Testis (tissue), 3 donors: Measurements from ENCODE around the gene CLASRP. TPM values are rescaled to one million over a fixed set of nuclear protein-coding genes. Genes with fewer than 3 reads are reported as not detected.

Experiments
- DNase-seq: peaks from one replicate; pipeline ENCODE4 v3.0.0-alpha.2; 2019
- H3K27ac ChIP-seq, 2 donors: fragments of 200-600 bp; sonication (generic); one replicate each; pipeline ENCODE4 v1.5.1; 2019
- H3K27me3 ChIP-seq: fragments of 200-600 bp; sonication (generic); one replicate; pipeline ENCODE4 v1.5.1; 2019
- H3K36me3 ChIP-seq: fragments of 200-600 bp; sonication (generic); one replicate; pipeline ENCODE4 v1.5.1; 2017; ENCODE audit warnings: low read depth; ENCODE audit errors: missing control alignments
- H3K4me1 ChIP-seq: fragments of 200-600 bp; sonication (generic); one replicate; pipeline ENCODE4 v1.5.1; 2019
- H3K4me3 ChIP-seq, 2 donors: fragments of 200-600 bp; sonication (generic); one replicate each; pipeline ENCODE4 v1.5.1; 2017 to 2019
- H3K9me3 ChIP-seq: fragments of 200-600 bp; sonication (generic); one replicate; pipeline ENCODE4 v1.5.1; 2017
- CTCF ChIP-seq, 3 experiments: fragments of 450-650 bp in 2 of 3; fragments of 200-600 bp in 1 of 3; sonication (generic) in 1 of 3; IDR thresholded peaks; one replicate each; pipeline ENCODE4 v1.5.1; 2016 to 2019; ENCODE audit warnings: antibody characterized with exemption in 3 of 3, mild to moderate bottlenecking in 2 of 3, moderate library complexity in 1 of 3
- POLR2A ChIP-seq: fragments of 450-650 bp; IDR thresholded peaks from one replicate; pipeline ENCODE4 v1.6.1; 2017; ENCODE audit warnings: antibody characterized with exemption, mild to moderate bottlenecking, moderate library complexity
- whole genome bisulfite sequencing, 2 donors: methylation state at CpG; one replicate each; pipeline ENCODE4 v1.1.5; 2018; 5-methylcytosine and 5-hydroxymethylcytosine counted together
- intact Hi-C: fragments of 100-400 bp; cut with DNase I; formaldehyde crosslinking; loops from one replicate; pipeline ENCODE4 v1.15.1; 2023; ENCODE audit warnings: low total_unique reads
- polyA plus RNA-seq: library from polyadenylated mRNA; stranded (reverse); fragments of 350-450 nt; fragmentation: Illumina TruSeq; extraction: RNeasy Lipid Tissue Mini Kit (QIAGEN cat#74804); gene quantifications from one replicate; pipeline ENCODE4 v1.2.3, GENCODE V29; 2014; ENCODE audit warnings: low read depth, low replicate concordance; ENCODE audit not compliant: insufficient read depth
- total RNA-seq, 2 donors: library from RNA; depleted of rRNA; stranded (reverse); fragments of >200 nt; gene quantifications; one replicate each; pipeline ENCODE4 v1.2.3, GENCODE V29; 2016

CLASRP gene
- total and polyA plus RNA-seq, 3 donors from 2014 or later, result 76.1 to 132 (median 113) TPM

GRCh38 chr19:45040059-45040771, 1.4 kb downstream of the CLASRP start:
- DNase-seq, result no peak
- Histone ChIP-seq H3K36me3 (no peaks in the 10 kb centered on the region), H3K4me1 (peaks cover 19% of the 10 kb centered on the region), H3K27me3 (no peaks in the 10 kb centered on the region), H3K9me3 (no peaks in the 10 kb centered on the region), H3K27ac (peak overlapping the region; percentile 24 to 91), H3K4me3 (peak overlapping the region; percentile 91 to 94)
- WGBS, 2 donors, result 56 to 60% methylated on average over 19 of the region's 19 CpGs
- no peak for TF ChIP-seq POLR2A
- intact Hi-C loops, result no loop called here

DNA sequence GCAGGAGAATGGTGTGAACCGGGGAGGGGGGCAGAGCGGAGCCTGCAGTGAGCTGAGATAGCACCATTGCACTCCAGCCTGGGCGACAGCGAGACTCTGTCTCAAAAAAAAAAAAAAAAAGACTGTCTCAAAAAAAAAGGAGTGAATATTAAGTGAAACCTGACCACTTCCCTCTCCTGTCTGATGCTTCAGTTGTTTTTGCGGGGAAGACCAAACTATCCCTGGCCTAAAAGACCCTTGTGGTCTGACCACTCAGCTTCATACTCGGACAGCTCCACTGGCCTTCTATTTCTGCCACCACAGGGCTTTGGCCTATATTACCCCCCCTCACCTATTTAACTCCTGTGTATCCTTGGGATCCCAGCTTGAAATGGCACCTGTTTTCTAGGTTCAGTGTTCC, 2.3 kb downstream of the CLASRP start:
- Histone ChIP-seq H3K4me3 (no peak overlapping the region), H3K4me1 (peaks cover 19% of the 10 kb centered on the region), H3K9me3 (no peaks in the 10 kb centered on the region), H3K36me3 (no peaks in the 10 kb centered on the region), H3K27ac (no peak overlapping the region), H3K27me3 (no peaks in the 10 kb centered on the region)
- no peak for DNase-seq
- intact Hi-C loops, result no loop called here
- 84 to 88% methylated on average over 6 of the region's 6 CpGs for WGBS, 2 donors
- TF ChIP-seq CTCF (IDR thresholded peaks at IDR 0.05), result no peak
- no peak for TF ChIP-seq POLR2A

DNA sequence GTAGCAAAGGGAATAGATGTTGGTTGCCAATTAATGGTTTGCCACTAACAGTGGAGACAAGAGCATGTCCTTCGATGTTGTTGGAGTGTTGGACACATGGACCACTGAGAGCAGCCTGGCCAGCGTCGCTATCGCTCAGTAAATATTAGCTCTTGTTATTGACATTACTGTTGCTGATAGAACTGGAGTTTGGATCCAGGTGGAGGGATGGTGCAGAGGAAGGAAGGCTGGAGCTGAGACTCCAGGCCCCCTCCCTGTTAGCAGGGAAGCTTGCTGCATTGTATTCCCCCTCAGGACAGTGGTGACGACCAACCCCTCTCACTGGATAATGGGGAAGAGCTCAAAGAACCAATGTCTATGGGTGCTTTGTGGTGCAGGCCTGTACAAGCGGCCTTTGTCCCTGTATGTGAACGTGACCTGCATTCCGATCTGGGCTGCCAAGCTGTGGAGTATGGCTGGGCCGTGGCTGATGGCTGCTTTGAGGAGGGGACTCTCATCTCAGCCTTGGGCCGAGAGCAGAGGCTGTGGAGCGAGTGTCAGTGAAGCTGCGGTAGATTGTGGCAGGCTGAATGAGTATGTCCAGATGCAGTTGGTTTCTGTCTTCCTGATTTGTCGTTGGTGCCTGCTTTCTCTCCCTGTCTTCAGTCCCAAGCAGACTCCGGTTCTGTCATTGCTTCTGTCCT, 7.0 kb downstream of the CLASRP start:
- no peak for DNase-seq
- H3K36me3 ChIP-seq, result no peaks in the 10 kb centered on the region
- H3K4me1 ChIP-seq, result peaks cover 12% of the 10 kb centered on the region
- intact Hi-C loops, result no loop called here
- 74 to 76% methylated on average over 10 to 14 of the region's 14 CpGs for WGBS, 2 donors
- H3K27ac ChIP-seq, result no peak overlapping the region
- TF ChIP-seq POLR2A, result no peak
- TF ChIP-seq CTCF (IDR thresholded peaks at IDR 0.05), result no peak
- no peaks in the 10 kb centered on the region for H3K27me3 ChIP-seq
- no peaks in the 10 kb centered on the region for H3K9me3 ChIP-seq
- no peak overlapping the region for H3K4me3 ChIP-seq

GRCh38 chr19:45046355-45046754, 7.5 kb downstream of the CLASRP start:
- TF ChIP-seq POLR2A (no peak), CTCF (IDR thresholded peaks at IDR 0.05) (no peak)
- no peak for DNase-seq
- Histone ChIP-seq H3K4me3 (no peak overlapping the region), H3K27ac (no peak overlapping the region), H3K9me3 (no peaks in the 10 kb centered on the region), H3K36me3 (no peaks in the 10 kb centered on the region), H3K27me3 (no peaks in the 10 kb centered on the region), H3K4me1 (peaks cover 11% of the 10 kb centered on the region)
- WGBS, 2 donors, result 74 to 85% methylated on average over 7 of the region's 7 CpGs
- intact Hi-C loops, result no loop called here

DNA sequence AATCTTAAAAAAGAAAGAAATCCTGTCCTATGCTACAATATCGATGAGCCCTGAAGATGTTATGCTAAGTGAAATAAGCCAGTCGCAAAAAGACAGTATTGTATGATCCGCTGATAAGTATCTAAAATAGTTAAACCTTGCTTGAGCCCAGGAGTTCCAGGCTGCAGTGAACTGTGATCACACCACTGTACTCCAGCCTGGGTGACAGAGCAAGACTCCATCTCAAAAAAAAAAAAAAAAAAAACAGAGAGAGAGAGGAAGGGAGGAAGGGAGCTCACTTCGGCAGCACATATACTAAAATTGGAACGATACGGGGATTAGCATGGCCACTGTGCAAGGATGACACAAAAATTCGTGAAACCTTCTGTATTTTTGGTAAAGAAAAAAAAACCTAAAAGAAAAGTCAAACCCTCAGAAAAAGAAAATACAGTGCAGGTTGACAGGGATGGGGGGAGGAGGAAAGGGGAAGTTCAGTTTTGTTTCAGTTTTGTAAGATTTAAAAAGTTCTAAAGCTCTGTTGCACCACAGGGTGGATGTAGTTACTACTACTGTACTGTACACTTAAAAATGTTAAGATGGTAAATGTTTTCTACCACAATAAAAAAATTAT, 8.4 kb downstream of the CLASRP start:
- Histone ChIP-seq H3K4me1 (peaks cover 7% of the 10 kb centered on the region), H3K9me3 (no peaks in the 10 kb centered on the region), H3K36me3 (no peaks in the 10 kb centered on the region), H3K4me3 (no peak overlapping the region), H3K27me3 (no peaks in the 10 kb centered on the region), H3K27ac (no peak overlapping the region)
- WGBS, 2 donors, result 70 to 74% methylated on average over 7 of the region's 7 CpGs
- intact Hi-C loops, result no loop called here
- TF ChIP-seq POLR2A, result no peak
- no peak for TF ChIP-seq CTCF (IDR thresholded peaks at IDR 0.05)
- DNase-seq, result no peak
